NOMO-1 treated with DMSO at 0.1 percent for 48 hours (cell line): Measurements from ENCODE around the gene TLR4.

Experiments
- DNase-seq: peaks from one replicate; lab custom pipeline; 2025; ENCODE audit not compliant: unreplicated experiment; lab: John Stamatoyannopoulos, UW

The TLR4 gene

GRCh38 chr9:117744369-117744768 lies 40.2 kb downstream of the TLR4 start:
- DNase-seq: peak; percentile 36

- peak; percentile 30 for DNase-seq
Observed at GRCh38 chr9:117744856-117745389, 40.7 kb downstream of the TLR4 start.

- no peak for DNase-seq
Observed at GRCh38 chr9:117745598-117745997, 41.4 kb downstream of the TLR4 start.

GRCh38 chr9:117746263-117746662 lies 42.1 kb downstream of the TLR4 start:
- no peak for DNase-seq

- no peak for DNase-seq
Observed at GRCh38 chr9:117747386-117747970, 43.3 kb downstream of the TLR4 start.

GRCh38 chr9:117750401-117750800 lies 46.2 kb downstream of the TLR4 start:
- no peak for DNase-seq

- DNase-seq: no peak
Observed at GRCh38 chr9:117752894-117753293, 48.7 kb downstream of the TLR4 start.

GRCh38 chr9:117757561-117758190 lies 53.5 kb downstream of the TLR4 start:
- no peak for DNase-seq

- no peak for DNase-seq
Observed at GRCh38 chr9:117763314-117763713, 59.1 kb downstream of the TLR4 start.

GRCh38 chr9:117768750-117769395 lies 64.7 kb downstream of the TLR4 start:
- DNase-seq: no peak

- no peak for DNase-seq
Observed at GRCh38 chr9:117771136-117771535, 66.9 kb downstream of the TLR4 start.

GRCh38 chr9:117772960-117773359 lies 68.8 kb downstream of the TLR4 start:
- DNase-seq: peak; percentile 12
